ENCODE data around the gene MECR.
A peak's percentile ranks its signal among the peaks of the same experiment; 100 is the strongest.

MECR gene

GRCh38 chr1:29193879-29194455 lies 36.8 kb downstream of the MECR start:
- Histone ChIP-seq H3K27me3 (replicated peaks; ENCODE audit: control insufficient read depth, insufficient read depth, low read length, poor library complexity, severe bottlenecking) (no peaks in the 10 kb centered on the region), H3K27ac (ENCODE audit: insufficient read depth, low read length, poor library complexity, severe bottlenecking) (no peak overlapping the region), H3K4me1 (ENCODE audit: control insufficient read depth, insufficient read depth, low read length, poor library complexity, severe bottlenecking) (no peaks in the 10 kb centered on the region), H3K9me3 (ENCODE audit: control insufficient read depth, low read length) (no peaks in the 10 kb centered on the region), H3K4me3 (ENCODE audit: insufficient read depth, low read depth, low read length, poor library complexity, severe bottlenecking) (no peak overlapping the region), H3K36me3 (ENCODE audit: control insufficient read depth, insufficient read depth, low read length) (no peaks in the 10 kb centered on the region)
- DNase-seq: no peak

DNA sequence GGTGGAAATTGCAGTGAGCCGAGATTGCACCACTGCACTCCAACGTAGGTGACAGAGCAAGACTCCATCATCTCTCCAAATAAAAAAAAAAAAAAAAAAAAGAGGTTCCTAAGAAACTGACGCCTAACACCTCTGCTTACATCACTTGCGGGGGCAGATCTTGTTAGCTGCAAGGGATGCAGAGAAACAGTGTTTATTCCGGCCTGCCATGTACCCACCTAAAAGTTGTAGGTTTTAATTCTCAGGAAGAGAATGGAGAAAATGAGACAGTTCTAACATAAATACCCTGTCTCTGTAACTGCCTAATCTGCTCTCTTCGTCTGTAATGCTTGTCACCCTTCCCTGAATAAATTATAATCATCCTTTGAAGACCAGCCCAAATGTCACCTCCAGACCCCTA lies 40.0 kb downstream of the MECR start:
- Histone ChIP-seq H3K9me3 (ENCODE audit: control insufficient read depth, low read length) (no peaks in the 10 kb centered on the region), H3K4me1 (ENCODE audit: control insufficient read depth, insufficient read depth, low read length, poor library complexity, severe bottlenecking) (no peaks in the 10 kb centered on the region), H3K36me3 (ENCODE audit: control insufficient read depth, insufficient read depth, low read length) (no peaks in the 10 kb centered on the region), H3K27ac (ENCODE audit: insufficient read depth, low read length, poor library complexity, severe bottlenecking) (no peak overlapping the region), H3K27me3 (replicated peaks; ENCODE audit: control insufficient read depth, insufficient read depth, low read length, poor library complexity, severe bottlenecking) (no peaks in the 10 kb centered on the region), H3K4me3 (ENCODE audit: insufficient read depth, low read depth, low read length, poor library complexity, severe bottlenecking) (no peak overlapping the region)
- DNase-seq: no peak

DNA sequence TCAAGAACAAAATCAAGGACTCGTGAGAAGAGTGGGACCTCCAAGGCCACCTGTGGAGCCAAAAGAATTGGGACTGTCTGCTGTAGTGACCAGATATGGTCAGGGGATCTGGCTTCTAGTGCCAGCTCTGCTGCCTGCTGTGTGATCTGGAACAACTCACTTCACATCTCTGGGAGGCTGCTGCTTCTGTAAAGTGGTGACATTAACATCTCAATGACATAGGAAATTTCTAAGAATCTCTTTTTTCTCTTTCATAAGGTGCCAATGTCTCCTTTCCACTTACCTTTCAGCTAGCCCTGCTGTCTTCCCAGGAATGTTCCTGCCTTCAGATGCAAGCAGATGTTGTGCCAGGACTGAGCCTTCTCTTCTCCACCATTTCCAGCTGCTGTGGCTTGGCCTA lies 44.0 kb downstream of the MECR start:
- H3K9me3 ChIP-seq (ENCODE audit: control insufficient read depth, low read length): no peaks in the 10 kb centered on the region
- H3K27ac ChIP-seq (ENCODE audit: insufficient read depth, low read length, poor library complexity, severe bottlenecking): no peak overlapping the region
- no peaks in the 10 kb centered on the region for H3K27me3 ChIP-seq (replicated peaks; ENCODE audit: control insufficient read depth, insufficient read depth, low read length, poor library complexity, severe bottlenecking)
- H3K4me3 ChIP-seq (ENCODE audit: insufficient read depth, low read depth, low read length, poor library complexity, severe bottlenecking): no peak overlapping the region
- no peaks in the 10 kb centered on the region for H3K36me3 ChIP-seq (ENCODE audit: control insufficient read depth, insufficient read depth, low read length)
- no peak for DNase-seq
- no peaks in the 10 kb centered on the region for H3K4me1 ChIP-seq (ENCODE audit: control insufficient read depth, insufficient read depth, low read length, poor library complexity, severe bottlenecking)

DNA sequence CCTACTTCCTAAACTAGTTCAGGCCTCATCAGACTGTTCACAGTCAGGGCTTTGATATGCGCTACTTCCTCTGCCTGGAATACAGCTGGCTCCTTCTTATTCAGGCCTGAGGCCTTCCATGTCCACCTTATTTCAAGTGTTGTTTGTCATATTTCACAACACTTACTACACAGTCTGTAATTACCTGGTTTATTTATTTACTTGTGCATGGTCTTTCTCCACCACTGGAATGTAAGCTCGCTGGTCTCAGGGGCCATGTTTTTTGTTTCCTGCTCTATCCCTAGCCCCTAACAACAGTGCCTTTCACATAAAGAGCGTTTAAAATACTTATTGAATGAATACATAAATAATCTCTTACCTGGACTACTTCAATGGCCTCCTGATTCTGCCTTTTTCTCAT lies 44.5 kb downstream of the MECR start:
- no peaks in the 10 kb centered on the region for H3K36me3 ChIP-seq (ENCODE audit: control insufficient read depth, insufficient read depth, low read length)
- no peaks in the 10 kb centered on the region for H3K27me3 ChIP-seq (replicated peaks; ENCODE audit: control insufficient read depth, insufficient read depth, low read length, poor library complexity, severe bottlenecking)
- no peak for DNase-seq
- no peak overlapping the region for H3K4me3 ChIP-seq (ENCODE audit: insufficient read depth, low read depth, low read length, poor library complexity, severe bottlenecking)
- no peak overlapping the region for H3K27ac ChIP-seq (ENCODE audit: insufficient read depth, low read length, poor library complexity, severe bottlenecking)
- no peaks in the 10 kb centered on the region for H3K4me1 ChIP-seq (ENCODE audit: control insufficient read depth, insufficient read depth, low read length, poor library complexity, severe bottlenecking)
- no peaks in the 10 kb centered on the region for H3K9me3 ChIP-seq (ENCODE audit: control insufficient read depth, low read length)

DNA sequence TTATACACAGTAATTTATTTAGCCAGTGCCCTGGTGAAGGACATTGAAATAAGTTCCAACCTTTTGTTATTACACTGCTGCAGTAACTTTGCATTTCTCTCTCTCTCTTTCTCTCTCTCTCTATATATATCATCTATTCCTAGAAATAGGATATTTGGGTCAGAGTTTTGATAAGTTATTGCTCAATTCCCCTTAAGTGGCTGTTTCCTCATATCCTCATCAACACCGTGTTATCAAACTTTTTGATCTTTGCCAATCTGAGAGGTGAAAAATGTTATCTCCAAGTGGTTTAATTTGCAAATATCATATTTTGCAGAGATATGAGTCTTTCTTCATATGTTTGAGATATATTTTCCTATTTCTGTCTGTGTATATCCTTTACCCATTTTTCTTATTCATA lies 47.4 kb downstream of the MECR start:
- Histone ChIP-seq H3K4me3 (ENCODE audit: insufficient read depth, low read depth, low read length, poor library complexity, severe bottlenecking) (no peak overlapping the region), H3K4me1 (ENCODE audit: control insufficient read depth, insufficient read depth, low read length, poor library complexity, severe bottlenecking) (peaks cover 16% of the 10 kb centered on the region), H3K27ac (ENCODE audit: insufficient read depth, low read length, poor library complexity, severe bottlenecking) (no peak overlapping the region), H3K9me3 (ENCODE audit: control insufficient read depth, low read length) (no peaks in the 10 kb centered on the region), H3K27me3 (replicated peaks; ENCODE audit: control insufficient read depth, insufficient read depth, low read length, poor library complexity, severe bottlenecking) (no peaks in the 10 kb centered on the region), H3K36me3 (ENCODE audit: control insufficient read depth, insufficient read depth, low read length) (no peaks in the 10 kb centered on the region)
- DNase-seq: no peak

GRCh38 chr1:29181413-29182225 lies 49.1 kb downstream of the MECR start, which contains the start of gene SRSF4:
SRSF4 (minus strand) TSS chr1:29181900; CDS start chr1:29181752, 148 bp downstream.
- H3K9me3 ChIP-seq (ENCODE audit: control insufficient read depth, low read length): no peaks in the 10 kb centered on the region
- H3K27ac ChIP-seq (ENCODE audit: insufficient read depth, low read length, poor library complexity, severe bottlenecking): peak within 1 kb of the TSS; percentile 99
- peak within 1 kb of the TSS; percentile 89 for H3K4me3 ChIP-seq (ENCODE audit: insufficient read depth, low read depth, low read length, poor library complexity, severe bottlenecking)
- no peaks in the 10 kb centered on the region for H3K27me3 ChIP-seq (replicated peaks; ENCODE audit: control insufficient read depth, insufficient read depth, low read length, poor library complexity, severe bottlenecking)
- peaks cover 20% of the 10 kb centered on the region for H3K4me1 ChIP-seq (ENCODE audit: control insufficient read depth, insufficient read depth, low read length, poor library complexity, severe bottlenecking)
- H3K36me3 ChIP-seq (ENCODE audit: control insufficient read depth, insufficient read depth, low read length): no peaks in the 10 kb centered on the region
- DNase-seq: peak; percentile 96 to 97 (median 97)

GRCh38 chr1:29180497-29181412 lies 50.0 kb downstream of the MECR start:
- Histone ChIP-seq H3K27ac (ENCODE audit: insufficient read depth, low read length, poor library complexity, severe bottlenecking) (peak overlapping the region; percentile 99), H3K27me3 (replicated peaks; ENCODE audit: control insufficient read depth, insufficient read depth, low read length, poor library complexity, severe bottlenecking) (no peaks in the 10 kb centered on the region), H3K4me3 (ENCODE audit: insufficient read depth, low read depth, low read length, poor library complexity, severe bottlenecking) (peak overlapping the region; percentile 89), H3K36me3 (ENCODE audit: control insufficient read depth, insufficient read depth, low read length) (no peaks in the 10 kb centered on the region), H3K4me1 (ENCODE audit: control insufficient read depth, insufficient read depth, low read length, poor library complexity, severe bottlenecking) (peaks cover 20% of the 10 kb centered on the region), H3K9me3 (ENCODE audit: control insufficient read depth, low read length) (no peaks in the 10 kb centered on the region)
- no peak for DNase-seq

- peak overlapping the region; percentile 89 for H3K4me3 ChIP-seq (ENCODE audit: insufficient read depth, low read depth, low read length, poor library complexity, severe bottlenecking)
- DNase-seq: no peak
- peak overlapping the region; percentile 21 for H3K27ac ChIP-seq (ENCODE audit: insufficient read depth, low read length, poor library complexity, severe bottlenecking)
- H3K4me1 ChIP-seq (ENCODE audit: control insufficient read depth, insufficient read depth, low read length, poor library complexity, severe bottlenecking): peaks cover 20% of the 10 kb centered on the region
- H3K27me3 ChIP-seq (replicated peaks; ENCODE audit: control insufficient read depth, insufficient read depth, low read length, poor library complexity, severe bottlenecking): no peaks in the 10 kb centered on the region
- H3K36me3 ChIP-seq (ENCODE audit: control insufficient read depth, insufficient read depth, low read length): no peaks in the 10 kb centered on the region
- no peaks in the 10 kb centered on the region for H3K9me3 ChIP-seq (ENCODE audit: control insufficient read depth, low read length)
These were observed 51.0 kb downstream of the MECR start for GRCh38 chr1:29179641-29180184.

DNA sequence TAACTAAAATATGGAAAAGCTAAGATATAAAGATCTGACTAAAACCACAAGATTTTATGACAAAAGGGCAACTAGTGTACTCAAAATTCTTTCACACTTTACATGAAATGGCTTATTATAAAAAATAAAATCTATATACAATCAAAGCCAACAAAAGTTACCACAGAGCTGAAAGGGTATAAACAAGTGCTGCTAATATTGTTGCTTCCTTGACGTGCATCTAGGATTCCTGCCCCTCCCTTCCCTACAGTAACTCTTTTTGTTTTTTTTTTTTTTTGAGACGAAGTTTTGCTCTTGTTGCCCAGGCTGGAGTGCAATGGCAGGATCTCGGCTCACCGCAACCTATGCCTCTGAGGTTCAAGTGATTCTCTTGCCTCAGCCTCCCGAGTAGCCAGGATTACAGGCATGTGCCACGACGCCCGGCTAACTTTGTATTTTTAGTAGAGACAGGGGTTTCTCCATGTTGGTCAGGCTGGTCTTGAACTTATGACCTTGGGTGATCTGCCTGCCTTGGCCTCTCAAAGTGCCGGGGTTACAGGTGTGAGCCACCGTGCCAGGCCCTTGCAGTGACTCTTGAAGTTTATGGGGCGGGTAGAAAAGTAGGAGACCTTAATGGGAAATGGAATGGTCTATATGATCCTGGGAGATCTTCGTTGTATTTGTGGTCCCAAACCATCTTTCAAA lies 53.6 kb downstream of the MECR start:
- Histone ChIP-seq H3K27ac (ENCODE audit: insufficient read depth, low read length, poor library complexity, severe bottlenecking) (no peak overlapping the region), H3K4me1 (ENCODE audit: control insufficient read depth, insufficient read depth, low read length, poor library complexity, severe bottlenecking) (peaks cover 20% of the 10 kb centered on the region), H3K36me3 (ENCODE audit: control insufficient read depth, insufficient read depth, low read length) (no peaks in the 10 kb centered on the region)

More for the DNA sequence above, 53.6 kb downstream of the MECR start:
- DNase-seq: no peak
- H3K4me3 ChIP-seq (ENCODE audit: insufficient read depth, low read depth, low read length, poor library complexity, severe bottlenecking): no peak overlapping the region
- H3K27me3 ChIP-seq (replicated peaks; ENCODE audit: control insufficient read depth, insufficient read depth, low read length, poor library complexity, severe bottlenecking): no peaks in the 10 kb centered on the region
- H3K9me3 ChIP-seq (ENCODE audit: control insufficient read depth, low read length): no peaks in the 10 kb centered on the region

Data from effector memory CD4-positive, alpha-beta T cell (primary cell).